ENCODE measurements around the gene NIPBL.
"Not testable (repeated sequence)": the region's sequence is repeated elsewhere in the genome, so short reads cannot be mapped to it uniquely, and the experiment has no call there.

The NIPBL gene

GRCh38 chr5:37037840-37038239 is 161.3 kb downstream of the NIPBL start:
- DNase-seq: no peak

DNA sequence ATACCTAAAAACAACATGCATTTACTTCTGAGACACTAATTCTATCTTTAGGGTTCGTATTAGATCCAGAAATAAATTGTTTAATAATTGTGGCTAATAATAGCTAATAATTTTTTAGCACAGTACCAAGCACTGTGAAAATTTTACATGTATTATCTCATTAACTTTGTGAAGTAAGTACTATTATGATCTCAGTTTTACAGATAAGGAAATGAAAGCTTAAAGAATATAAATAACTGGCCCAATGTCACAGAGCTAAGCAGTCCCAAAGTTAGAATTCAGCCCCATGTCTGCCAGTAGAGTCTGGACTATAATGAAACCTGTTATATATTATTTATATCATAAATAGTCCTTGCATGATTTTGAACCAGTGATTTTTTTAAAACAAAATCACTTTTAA is 163.3 kb downstream of the NIPBL start:
- no peak for DNase-seq

- DNase-seq: peak; percentile 11
These were observed 167.1 kb downstream of the NIPBL start for GRCh38 chr5:37043693-37044092.

DNA sequence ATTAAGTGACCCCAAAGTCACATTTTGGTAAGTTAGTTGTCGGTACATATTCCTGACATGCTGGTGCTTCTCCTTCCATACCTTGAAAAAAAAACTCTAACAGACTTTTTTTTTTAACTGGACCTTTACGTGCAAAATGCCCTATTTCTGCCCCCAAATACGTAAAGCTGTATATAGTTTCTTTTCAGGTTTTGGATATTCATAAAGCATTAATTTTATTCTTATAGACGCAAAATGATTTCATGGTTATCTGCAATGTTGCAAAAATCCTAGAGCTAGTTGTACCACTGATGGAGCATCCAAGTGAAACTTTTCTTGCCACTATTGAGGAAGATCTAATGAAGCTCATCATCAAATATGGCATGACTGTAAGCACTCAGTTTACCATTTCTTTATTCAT is 167.6 kb downstream of the NIPBL start:
- no peak for DNase-seq

- no peak for DNase-seq
These were observed 169.1 kb downstream of the NIPBL start for GRCh38 chr5:37045703-37046102.

DNA sequence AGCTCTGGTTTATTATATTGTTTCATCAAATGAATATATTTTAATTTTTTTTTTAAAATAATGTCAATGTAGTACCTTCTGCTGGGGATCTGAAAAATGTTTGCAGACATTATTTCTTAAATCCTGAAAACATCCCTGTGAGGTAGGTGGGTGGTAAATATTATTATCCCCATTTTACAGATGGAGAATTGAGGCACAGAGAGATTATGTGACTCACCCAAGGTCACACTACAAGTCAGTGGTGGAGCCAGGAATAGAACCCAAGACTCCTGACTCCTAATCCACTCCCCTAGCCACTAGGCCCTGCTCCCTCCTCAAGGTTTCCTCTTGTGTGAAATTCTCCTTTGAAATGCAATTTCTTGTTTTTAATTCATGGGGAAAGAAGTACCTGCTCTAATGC is 171.4 kb downstream of the NIPBL start:
- no peak for DNase-seq

GRCh38 chr5:37054391-37054790 is 177.8 kb downstream of the NIPBL start:
- no peak for DNase-seq

DNA sequence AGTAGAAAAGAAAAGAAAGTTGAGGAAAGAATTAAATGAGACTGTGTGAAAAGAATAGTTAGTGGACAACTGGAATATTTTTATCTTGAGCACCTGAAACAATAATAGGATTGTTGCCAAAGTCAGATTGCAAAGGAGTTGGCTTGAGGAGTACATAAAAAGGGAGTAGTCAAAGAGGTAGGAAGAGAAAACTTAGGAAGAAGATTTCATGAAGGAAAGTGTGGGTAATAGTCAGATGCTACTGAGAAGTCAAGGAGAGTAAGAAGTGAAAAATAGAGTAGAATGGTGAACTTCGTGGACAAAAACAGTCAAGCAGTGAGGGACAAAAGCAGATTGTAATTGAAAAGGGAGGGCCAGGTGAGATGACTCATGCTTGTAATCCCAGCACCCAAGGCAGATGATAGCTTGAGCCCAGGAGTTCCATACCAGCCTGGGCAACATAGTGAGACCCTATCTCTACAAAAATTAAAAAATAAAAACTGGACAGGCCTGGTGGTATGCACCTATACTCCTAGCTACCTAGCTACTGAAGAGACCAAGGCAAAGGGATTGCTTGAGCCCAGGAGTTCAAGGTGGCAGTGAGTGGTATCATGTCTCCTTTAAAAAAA is 178.9 kb downstream of the NIPBL start:
- DNase-seq: no peak

GRCh38 chr5:37056762-37057161 is 180.2 kb downstream of the NIPBL start:
- DNase-seq: no peak

DNA sequence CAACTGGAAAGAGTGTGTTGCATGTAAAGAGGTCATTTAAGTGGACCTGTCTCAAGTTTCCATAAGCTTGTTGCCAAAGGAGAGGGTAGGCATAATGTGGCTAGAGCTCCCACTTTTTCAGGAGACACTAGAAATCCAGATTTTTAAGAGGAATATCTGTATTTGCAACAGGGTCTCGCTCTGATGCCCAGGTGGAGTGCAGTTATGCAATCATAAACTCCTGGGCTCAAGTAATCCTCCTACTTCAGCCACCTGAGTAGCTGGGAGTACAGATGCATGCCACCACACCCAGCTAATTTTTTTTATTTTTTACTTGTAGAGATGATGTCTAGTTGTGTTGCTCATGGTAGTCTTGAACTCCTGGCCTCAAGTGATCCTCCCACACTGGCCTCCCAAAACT is 183.5 kb downstream of the NIPBL start:
- no peak for DNase-seq

- no peak for DNase-seq
These were observed 187.2 kb downstream of the NIPBL start for GRCh38 chr5:37063739-37064138.

- no peak for DNase-seq
These were observed 187.9 kb downstream of the NIPBL start for GRCh38 chr5:37064442-37064841.

DNA sequence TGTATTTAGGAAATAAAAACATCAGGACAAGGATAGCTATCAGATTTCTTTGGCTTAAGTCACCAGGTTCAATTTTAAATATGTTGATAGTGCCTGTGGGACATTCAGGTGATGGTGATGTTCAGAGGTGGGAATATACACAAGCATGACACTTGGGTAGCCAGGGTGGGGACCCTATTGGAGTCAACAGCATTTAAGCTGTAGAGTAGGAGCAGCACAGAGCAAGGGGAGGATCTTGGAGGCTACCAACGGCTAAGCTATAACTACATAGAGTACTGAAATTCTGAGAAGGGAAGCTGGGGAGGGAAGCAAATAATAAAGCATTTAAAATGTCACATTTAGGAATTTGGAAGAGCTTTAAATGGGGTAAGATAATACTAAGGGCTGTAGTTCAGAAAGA is 194.9 kb downstream of the NIPBL start:
- no peak for DNase-seq

DNA sequence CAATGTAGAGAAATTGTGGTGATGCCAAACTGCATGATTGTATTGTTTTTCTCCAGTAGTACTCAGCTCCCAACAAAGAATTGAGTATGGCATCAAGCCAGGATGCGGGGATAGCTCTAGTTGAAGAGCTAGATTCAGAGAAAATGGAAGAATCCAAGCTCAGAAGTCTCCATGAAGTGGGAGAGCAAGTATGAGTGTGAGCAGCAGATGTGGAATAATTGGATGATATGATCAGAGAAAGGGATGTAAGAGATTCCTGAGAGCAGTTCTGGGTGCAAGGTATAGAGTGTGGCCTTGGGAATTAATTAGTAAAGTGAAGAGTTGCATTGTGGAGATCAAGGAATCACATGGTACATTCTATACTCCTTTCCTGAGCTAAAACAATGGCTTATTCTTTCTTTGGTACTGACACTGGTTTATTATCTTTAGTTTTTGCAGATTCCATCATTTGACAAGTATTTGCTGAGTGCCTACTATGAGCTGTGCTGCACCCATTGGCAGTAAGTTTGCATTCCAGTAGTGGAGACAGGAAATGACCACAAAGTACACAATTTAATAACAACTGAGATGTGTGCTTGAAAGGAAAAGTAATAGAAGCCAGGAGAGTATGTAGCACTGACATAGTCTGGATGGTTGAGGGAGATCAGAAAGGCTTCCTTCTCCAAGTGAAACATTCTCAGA is 195.5 kb downstream of the NIPBL start:
- DNase-seq: peak; percentile 5

DNA sequence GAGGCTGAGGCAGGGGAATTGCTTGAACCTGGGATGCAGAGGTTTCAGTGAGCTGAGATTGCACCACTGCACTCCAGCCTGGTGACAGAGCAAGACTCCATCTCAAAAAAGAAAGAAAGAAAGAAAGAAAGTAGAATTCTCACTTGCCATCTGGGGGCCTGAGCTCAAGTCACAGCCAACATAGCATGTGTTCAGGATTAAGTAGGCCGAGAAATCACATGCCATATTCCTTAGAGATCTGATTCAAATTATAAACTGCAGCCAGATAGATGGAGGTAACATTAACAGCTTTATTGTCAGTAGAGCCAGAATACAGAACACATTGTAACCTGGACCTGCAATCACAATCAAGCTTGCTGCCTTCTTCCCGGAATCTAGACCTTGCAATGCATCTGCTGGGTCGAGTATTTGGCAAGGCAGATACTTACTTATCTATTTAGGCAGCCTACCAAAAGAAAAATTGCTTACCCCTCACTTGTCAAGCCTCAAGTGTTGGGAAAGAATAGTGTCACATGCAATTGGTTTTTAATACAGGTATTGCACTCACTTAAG is 198.9 kb downstream of the NIPBL start:
- DNase-seq: no peak

- no peak for DNase-seq
These were observed 200.6 kb downstream of the NIPBL start for GRCh38 chr5:37077146-37077545.

DNA sequence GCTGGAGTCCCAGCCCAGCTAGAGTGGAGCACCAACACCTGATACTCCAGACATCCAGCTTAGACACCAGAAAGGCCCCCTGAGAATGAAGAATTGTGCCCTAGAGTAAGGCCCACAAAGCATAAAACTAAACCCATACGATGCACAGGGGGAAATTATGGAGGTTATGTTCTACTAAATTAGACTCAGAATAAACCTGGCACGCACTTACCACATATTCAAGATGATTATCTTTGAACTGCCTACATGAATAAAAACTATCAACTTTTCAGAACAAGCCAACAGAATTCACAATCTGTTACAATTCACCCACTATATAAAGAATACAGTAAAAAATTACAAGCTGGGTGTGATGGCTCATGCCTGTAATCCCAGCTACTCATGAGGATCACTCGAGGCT is 204.1 kb downstream of the NIPBL start:
- no peak for DNase-seq

- not testable (repeated sequence) for DNase-seq
These were observed 206.4 kb downstream of the NIPBL start for GRCh38 chr5:37082977-37083376.

DNA sequence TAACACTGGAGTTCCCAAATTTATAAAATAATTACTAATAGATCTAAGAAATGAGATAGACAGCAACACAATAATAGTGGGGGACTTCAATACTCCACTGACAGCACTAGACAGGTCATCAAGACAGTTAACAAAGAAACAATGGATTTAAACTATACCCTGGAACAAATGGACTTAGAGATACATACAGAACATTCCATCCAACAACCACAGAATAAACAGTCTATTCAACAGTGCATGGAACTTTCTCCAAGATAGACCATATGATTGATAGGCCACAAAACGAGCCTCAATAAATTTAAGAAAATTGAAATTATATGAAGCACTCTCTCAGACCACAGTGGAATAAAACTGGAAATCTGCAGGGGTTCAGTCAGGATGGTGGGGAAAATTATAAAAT is 209.5 kb downstream of the NIPBL start:
- DNase-seq: not testable (repeated sequence)

- no peak for DNase-seq
These were observed 210.1 kb downstream of the NIPBL start for GRCh38 chr5:37086466-37087173.

- no peak for DNase-seq
These were observed 211.4 kb downstream of the NIPBL start for GRCh38 chr5:37088009-37088408.

DNA sequence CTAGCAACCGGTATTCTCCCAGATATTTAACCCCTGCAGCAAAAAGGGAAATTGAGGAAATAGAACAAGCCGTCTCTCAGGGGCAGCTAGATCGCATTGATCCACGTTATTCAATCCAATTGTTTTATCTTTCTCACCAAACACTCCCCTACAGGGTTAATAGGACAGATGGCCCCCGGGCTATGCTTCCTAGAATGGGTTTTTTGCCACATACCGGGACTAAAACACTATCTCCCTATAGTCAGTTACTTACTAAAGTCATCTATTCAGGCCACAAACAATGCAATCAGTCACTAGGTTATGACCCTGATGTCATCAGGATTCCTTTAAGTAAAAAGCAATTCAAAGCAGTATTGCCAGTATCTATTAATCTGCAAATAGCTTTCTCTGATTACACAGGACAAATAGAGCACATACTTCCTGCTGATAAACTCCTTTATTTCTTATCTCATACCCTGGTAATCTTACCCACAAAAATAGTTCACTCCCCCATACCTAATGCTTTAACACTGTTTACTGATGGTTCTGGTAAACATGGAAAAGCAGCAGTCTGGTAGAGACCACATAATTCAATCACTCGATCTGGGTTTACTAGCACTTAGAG is 213.7 kb downstream of the NIPBL start:
- no peak for DNase-seq

DNA sequence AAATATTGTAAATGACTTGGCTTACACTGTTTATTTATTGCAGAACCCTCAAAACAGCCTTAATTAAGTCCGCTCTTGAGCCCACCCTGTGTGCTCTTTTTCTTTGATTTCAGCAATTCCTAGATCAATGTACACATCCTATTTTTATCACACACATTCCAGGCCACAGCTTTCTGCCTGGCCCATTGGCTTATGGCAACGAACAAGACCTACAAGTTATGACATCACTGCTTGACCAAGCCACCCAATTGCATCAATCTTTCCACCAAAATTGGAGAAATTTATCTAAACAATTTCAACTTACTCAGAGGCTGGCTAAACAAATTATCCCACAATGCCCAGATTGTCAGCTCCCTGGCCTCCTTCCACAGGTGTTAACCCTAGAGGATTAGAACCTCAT is 214.2 kb downstream of the NIPBL start:
- DNase-seq: no peak

- not testable (repeated sequence) for DNase-seq
These were observed 217.2 kb downstream of the NIPBL start for GRCh38 chr5:37093795-37094194.
